Measurements from ENCODE around the gene MAP2K1. TPM values are rescaled to one million over a fixed set of nuclear protein-coding genes. Genes with fewer than 3 reads are reported as not detected.
"Not testable (repeated sequence)": the region's sequence is repeated elsewhere in the genome, so short reads cannot be mapped to it uniquely, and the experiment has no call there.

Gene MAP2K1
- total RNA-seq, 4 donors from 2014 or later: 14.7 to 83.0 (median 40.0) TPM

- TF ChIP-seq CTCF (IDR thresholded peaks at IDR 0.05) (no peak), POLR2AphosphoS5 (IDR thresholded peaks at IDR 0.05) (no peak), EP300 (IDR thresholded peaks at IDR 0.05; ENCODE audit: low read depth) (no peak), POLR2A (IDR thresholded peaks at IDR 0.05) (no peak)
- H3K27ac ChIP-seq: no peak overlapping the region
- no peaks in the 10 kb centered on the region for H3K9me3 ChIP-seq
- H3K36me3 ChIP-seq: no peaks in the 10 kb centered on the region
- WGBS, 2 donors (ENCODE audit: low coverage in 1 of 2): 81 to 90% methylated on average over 2 of the region's 2 CpGs
- intact Hi-C loops (cut with DNase I; ENCODE audit: low total_unique reads) (no loop called here), in situ Hi-C loops (cut with MboI; ENCODE audit: low pct_ligation_motif_present in 1 of 4, low pct_unique_long_range_greater_than_20kb in 1 of 4, low sequenced_read_pairs in 3 of 4) (no loop called here)
- peak; percentile 14 for DNase-seq
- no peaks in the 10 kb centered on the region for H3K27me3 ChIP-seq
- H3K4me1 ChIP-seq: peaks cover 0 to 8% (median 2%) of the 10 kb centered on the region in 4 donors
- no peak overlapping the region for H3K4me3 ChIP-seq
Observed at GRCh38 chr15:66461917-66462316, 75.2 kb downstream of the MAP2K1 start.

GRCh38 chr15:66462627-66463026, 75.9 kb downstream of the MAP2K1 start:
- in situ Hi-C loops (cut with MboI; ENCODE audit: low pct_ligation_motif_present in 1 of 4, low pct_unique_long_range_greater_than_20kb in 1 of 4, low sequenced_read_pairs in 3 of 4): no loop called here
- H3K4me1 ChIP-seq: peaks cover 0 to 8% (median 2%) of the 10 kb centered on the region in 4 donors
- H3K9me3 ChIP-seq: no peaks in the 10 kb centered on the region
- no peak for DNase-seq
- no peaks in the 10 kb centered on the region for H3K27me3 ChIP-seq
- 80% methylated on average over 4 of the region's 4 CpGs; no CpG with 5 or more reads in 1 of the 2 donors for WGBS, 2 donors (ENCODE audit: low coverage in 1 of 2)
- TF ChIP-seq POLR2AphosphoS5 (IDR thresholded peaks at IDR 0.05) (no peak), POLR2A (IDR thresholded peaks at IDR 0.05) (no peak), EP300 (IDR thresholded peaks at IDR 0.05; ENCODE audit: low read depth) (no peak), CTCF (IDR thresholded peaks at IDR 0.05) (no peak)
- H3K27ac ChIP-seq: no peak overlapping the region
- no peak overlapping the region for H3K4me3 ChIP-seq
- intact Hi-C loops (cut with DNase I; ENCODE audit: low total_unique reads): no loop called here
- no peaks in the 10 kb centered on the region for H3K36me3 ChIP-seq

GRCh38 chr15:66465294-66465693, 78.6 kb downstream of the MAP2K1 start:
- in situ Hi-C loops (cut with MboI; ENCODE audit: low pct_ligation_motif_present in 1 of 4, low pct_unique_long_range_greater_than_20kb in 1 of 4, low sequenced_read_pairs in 3 of 4); H3K4me1 ChIP-seq; H3K27ac ChIP-seq; DNase-seq; H3K36me3 ChIP-seq; intact Hi-C loops (cut with DNase I; ENCODE audit: low total_unique reads); H3K9me3 ChIP-seq; H3K4me3 ChIP-seq; H3K27me3 ChIP-seq: not testable (repeated sequence)
- 90 to 94% methylated on average over 5 to 6 of the region's 6 CpGs for WGBS, 2 donors (ENCODE audit: low coverage in 1 of 2)

GRCh38 chr15:66467162-66468040, 80.7 kb downstream of the MAP2K1 start:
- H3K4me1 ChIP-seq; H3K4me3 ChIP-seq; DNase-seq; H3K27ac ChIP-seq; H3K36me3 ChIP-seq; H3K9me3 ChIP-seq; H3K27me3 ChIP-seq; in situ Hi-C loops (cut with MboI; ENCODE audit: low pct_ligation_motif_present in 1 of 4, low pct_unique_long_range_greater_than_20kb in 1 of 4, low sequenced_read_pairs in 3 of 4); intact Hi-C loops (cut with DNase I; ENCODE audit: low total_unique reads): not testable (repeated sequence)
- WGBS, 2 donors (ENCODE audit: low coverage in 1 of 2): 98 to 100% methylated on average over 9 to 11 of the region's 11 CpGs

GRCh38 chr15:66470825-66471224, 84.1 kb downstream of the MAP2K1 start:
- H3K4me1 ChIP-seq; H3K9me3 ChIP-seq; H3K27me3 ChIP-seq; H3K27ac ChIP-seq; intact Hi-C loops (cut with DNase I; ENCODE audit: low total_unique reads); H3K36me3 ChIP-seq; in situ Hi-C loops (cut with MboI; ENCODE audit: low pct_ligation_motif_present in 1 of 4, low pct_unique_long_range_greater_than_20kb in 1 of 4, low sequenced_read_pairs in 3 of 4); DNase-seq; H3K4me3 ChIP-seq: not testable (repeated sequence)
- 89 to 94% methylated on average over 3 to 4 of the region's 4 CpGs for WGBS, 2 donors (ENCODE audit: low coverage in 1 of 2)

All from transverse colon (tissue), 4 donors.